ENCODE data around the gene LSP1.

The LSP1 gene

DNA sequence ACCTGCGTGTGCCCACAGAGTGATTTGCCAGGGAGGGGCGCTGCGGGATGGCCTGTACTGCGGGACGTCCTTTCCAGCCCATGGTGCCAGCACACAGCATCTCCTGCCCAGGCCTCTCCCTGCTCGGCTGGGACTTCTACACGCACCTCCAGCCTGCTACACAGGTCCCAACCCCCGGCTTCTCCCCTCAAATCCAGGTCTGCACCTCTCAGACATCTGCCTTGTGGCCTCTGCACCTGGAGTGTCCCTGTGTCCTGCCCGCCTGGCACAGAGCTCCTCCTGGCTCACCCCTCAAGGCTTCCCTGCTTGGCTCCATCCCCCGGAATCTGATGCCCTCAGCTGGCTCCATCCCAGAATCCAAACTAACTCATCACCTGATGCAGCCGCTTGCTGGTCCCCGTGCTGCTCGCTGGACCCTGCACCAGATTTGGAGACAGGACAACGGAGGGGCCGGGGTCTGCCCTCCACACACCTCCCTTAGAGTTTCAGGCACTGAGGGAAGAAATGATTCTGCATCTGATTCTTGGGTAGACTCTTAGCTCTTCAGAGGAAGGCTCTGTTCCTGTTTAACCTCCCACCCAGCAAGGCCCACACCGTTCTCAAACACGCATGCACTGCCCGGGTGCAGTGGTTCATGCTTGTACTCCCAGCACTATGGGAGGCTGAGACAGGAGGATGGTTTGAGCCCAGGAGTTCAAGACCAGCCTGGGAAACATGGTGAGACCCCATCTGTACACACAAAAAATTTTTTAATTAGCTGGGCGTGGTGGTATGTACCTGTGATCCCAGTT, 4.0 kb upstream of the LSP1 start:
- H3K9me3 ChIP-seq (ENCODE audit: severe bottlenecking): no peaks in the 10 kb centered on the region

DNA sequence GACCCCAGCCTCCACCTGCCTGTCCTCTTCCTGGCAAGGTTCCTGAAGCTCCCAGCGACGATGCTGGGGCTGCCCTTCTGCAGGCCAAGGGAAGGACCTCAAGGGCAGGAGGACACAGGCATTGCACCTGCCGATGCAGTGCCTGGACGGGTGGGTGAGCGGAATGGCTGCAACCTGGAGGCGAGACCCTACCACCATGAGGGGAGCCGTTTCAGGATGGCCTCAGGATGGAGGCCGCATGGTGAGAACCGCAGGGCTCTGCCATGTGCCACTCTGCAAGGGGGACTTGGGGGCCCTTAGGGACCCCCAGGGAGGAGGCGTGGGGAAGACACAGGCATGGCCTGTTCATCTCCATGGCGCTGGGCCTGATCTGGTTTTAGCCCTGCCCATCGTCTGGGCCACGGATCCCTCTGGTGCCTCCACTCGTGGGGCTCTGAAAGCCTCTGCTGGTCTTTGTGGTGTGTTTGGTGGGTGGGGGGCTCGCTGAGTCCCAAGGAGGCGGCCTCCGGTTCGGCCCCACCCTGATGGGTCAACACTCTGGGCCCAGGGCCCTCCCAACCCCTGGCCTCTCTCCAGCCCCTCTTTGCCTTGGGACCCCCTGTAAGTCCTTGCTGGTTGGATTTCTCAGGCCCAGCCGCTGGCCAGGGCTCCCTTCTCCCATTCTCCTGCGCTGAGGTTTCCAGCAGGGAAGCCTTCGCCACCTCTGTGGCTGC, 1.3 kb upstream of the LSP1 start:
- Histone ChIP-seq H3K27ac (no peak overlapping the region), H3K27me3 (ENCODE audit: insufficient read depth, low read depth, severe bottlenecking) (peaks cover 100% of the 10 kb centered on the region), H3K9me3 (ENCODE audit: severe bottlenecking) (no peaks in the 10 kb centered on the region), H3K4me3 (ENCODE audit: low read depth, low read length) (no peak overlapping the region), H3K36me3 (no peaks in the 10 kb centered on the region)
- TF ChIP-seq, protein P1, sequence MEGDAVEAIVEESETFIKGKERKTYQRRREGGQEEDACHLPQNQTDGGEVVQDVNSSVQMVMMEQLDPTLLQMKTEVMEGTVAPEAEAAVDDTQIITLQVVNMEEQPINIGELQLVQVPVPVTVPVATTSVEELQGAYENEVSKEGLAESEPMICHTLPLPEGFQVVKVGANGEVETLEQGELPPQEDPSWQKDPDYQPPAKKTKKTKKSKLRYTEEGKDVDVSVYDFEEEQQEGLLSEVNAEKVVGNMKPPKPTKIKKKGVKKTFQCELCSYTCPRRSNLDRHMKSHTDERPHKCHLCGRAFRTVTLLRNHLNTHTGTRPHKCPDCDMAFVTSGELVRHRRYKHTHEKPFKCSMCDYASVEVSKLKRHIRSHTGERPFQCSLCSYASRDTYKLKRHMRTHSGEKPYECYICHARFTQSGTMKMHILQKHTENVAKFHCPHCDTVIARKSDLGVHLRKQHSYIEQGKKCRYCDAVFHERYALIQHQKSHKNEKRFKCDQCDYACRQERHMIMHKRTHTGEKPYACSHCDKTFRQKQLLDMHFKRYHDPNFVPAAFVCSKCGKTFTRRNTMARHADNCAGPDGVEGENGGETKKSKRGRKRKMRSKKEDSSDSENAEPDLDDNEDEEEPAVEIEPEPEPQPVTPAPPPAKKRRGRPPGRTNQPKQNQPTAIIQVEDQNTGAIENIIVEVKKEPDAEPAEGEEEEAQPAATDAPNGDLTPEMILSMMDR (IDR thresholded peaks at IDR 0.05; ENCODE audit: low read depth, low read length): no peak
- DNase-seq: no peak

More for the DNA sequence above, 4.0 kb upstream of the LSP1 start:
- Histone ChIP-seq H3K36me3 (no peaks in the 10 kb centered on the region), H3K27ac (no peak overlapping the region), H3K4me3 (ENCODE audit: low read depth, low read length) (no peak overlapping the region), H3K27me3 (ENCODE audit: insufficient read depth, low read depth, severe bottlenecking) (peaks cover 100% of the 10 kb centered on the region)
- no peak for DNase-seq
- TF ChIP-seq, protein P1 (IDR thresholded peaks at IDR 0.05; ENCODE audit: low read depth, low read length): no peak

- TF ChIP-seq, protein P1 (IDR thresholded peaks at IDR 0.05; ENCODE audit: low read depth, low read length): no peak
- no peaks in the 10 kb centered on the region for H3K9me3 ChIP-seq (ENCODE audit: severe bottlenecking)
- no peak for DNase-seq
- no peak overlapping the region for H3K4me3 ChIP-seq (ENCODE audit: low read depth, low read length)
- no peaks in the 10 kb centered on the region for H3K36me3 ChIP-seq
- H3K27ac ChIP-seq: no peak overlapping the region
- H3K27me3 ChIP-seq (ENCODE audit: insufficient read depth, low read depth, severe bottlenecking): peaks cover 100% of the 10 kb centered on the region
These were observed 510 bp upstream of the LSP1 start for GRCh38 chr11:1852271-1852876.

DNA sequence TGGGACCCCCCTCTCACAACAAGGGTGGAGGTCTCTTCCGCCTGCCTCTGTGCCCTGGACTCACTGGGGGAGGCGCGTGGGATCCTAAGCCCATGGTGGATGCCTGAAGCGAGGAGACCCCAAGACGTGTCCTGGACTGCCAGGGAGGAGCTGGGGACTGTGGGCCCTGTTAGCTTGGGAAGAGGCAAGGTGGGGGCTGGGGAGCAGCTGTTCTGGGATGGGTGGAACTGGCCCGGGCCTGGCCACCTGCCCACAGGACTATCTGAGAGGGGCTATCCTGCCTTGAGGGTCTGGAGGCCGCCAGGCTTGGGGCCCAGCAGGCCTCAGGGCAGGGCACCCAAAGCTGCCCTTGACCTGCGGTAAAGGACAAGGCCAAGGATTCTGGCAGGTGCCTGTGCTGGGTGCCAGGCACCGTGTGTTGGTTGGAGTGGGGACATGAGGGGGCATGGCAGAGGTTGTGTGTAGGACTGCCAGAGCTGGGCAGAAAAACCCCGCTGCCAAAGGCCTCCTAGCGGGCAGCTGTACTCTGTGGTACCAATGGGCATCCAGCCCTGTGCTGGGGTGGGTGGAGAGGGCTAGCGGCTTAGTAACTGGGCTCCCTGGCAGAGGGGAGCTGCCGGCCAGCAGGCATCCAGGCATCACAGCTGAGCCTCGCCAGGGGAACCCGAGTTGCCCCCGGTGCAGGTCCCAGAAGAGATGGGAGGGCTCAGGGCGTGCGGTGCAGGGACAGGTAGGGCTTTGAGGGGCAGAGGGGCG, 670 bp downstream of the LSP1 start:
- no peak for DNase-seq
- TF ChIP-seq, protein P1 (IDR thresholded peaks at IDR 0.05; ENCODE audit: low read depth, low read length): no peak
- Histone ChIP-seq H3K27ac (no peak overlapping the region), H3K9me3 (ENCODE audit: severe bottlenecking) (no peaks in the 10 kb centered on the region), H3K4me3 (ENCODE audit: low read depth, low read length) (no peak overlapping the region), H3K27me3 (ENCODE audit: insufficient read depth, low read depth, severe bottlenecking) (peaks cover 100% of the 10 kb centered on the region), H3K36me3 (no peaks in the 10 kb centered on the region)

GRCh38 chr11:1854132-1854948, 1.5 kb downstream of the LSP1 start:
- Histone ChIP-seq H3K27me3 (ENCODE audit: insufficient read depth, low read depth, severe bottlenecking) (peaks cover 100% of the 10 kb centered on the region), H3K27ac (no peak overlapping the region), H3K9me3 (ENCODE audit: severe bottlenecking) (no peaks in the 10 kb centered on the region), H3K36me3 (no peaks in the 10 kb centered on the region), H3K4me3 (ENCODE audit: low read depth, low read length) (no peak overlapping the region)
- DNase-seq: no peak
- TF ChIP-seq, protein P1 (IDR thresholded peaks at IDR 0.05; ENCODE audit: low read depth, low read length): no peak
